RKO (cell line): ENCODE data around the gene CEBPB.

Experiments used
- DNase-seq: peaks from one replicate; pipeline ENCODE4 v3.0.0-alpha.2; 2016; ENCODE audit warnings: low spot score

Gene CEBPB

DNA sequence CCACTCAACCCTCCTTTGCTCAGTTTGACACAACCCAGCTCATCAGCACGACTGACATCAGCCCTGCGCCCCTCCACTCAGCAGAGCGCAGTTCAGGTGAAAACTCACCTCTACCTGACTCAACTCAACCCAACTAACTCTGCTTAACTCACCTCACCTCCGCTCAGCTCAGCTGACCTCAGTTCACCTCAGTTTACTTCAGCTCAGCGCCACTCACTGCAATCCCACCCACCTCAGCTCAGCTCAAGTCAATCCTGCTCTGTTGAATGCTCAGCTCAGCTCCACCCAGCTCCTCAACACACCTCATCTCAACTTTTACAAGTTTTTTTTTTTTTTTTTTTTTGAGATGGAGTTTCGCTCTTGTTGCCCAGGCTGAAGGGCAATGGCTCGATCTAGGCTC, 39.6 kb downstream of the CEBPB start:
- DNase-seq: no peak

GRCh38 chr20:50230871-50231560, 40.4 kb downstream of the CEBPB start:
- DNase-seq: no peak

DNA sequence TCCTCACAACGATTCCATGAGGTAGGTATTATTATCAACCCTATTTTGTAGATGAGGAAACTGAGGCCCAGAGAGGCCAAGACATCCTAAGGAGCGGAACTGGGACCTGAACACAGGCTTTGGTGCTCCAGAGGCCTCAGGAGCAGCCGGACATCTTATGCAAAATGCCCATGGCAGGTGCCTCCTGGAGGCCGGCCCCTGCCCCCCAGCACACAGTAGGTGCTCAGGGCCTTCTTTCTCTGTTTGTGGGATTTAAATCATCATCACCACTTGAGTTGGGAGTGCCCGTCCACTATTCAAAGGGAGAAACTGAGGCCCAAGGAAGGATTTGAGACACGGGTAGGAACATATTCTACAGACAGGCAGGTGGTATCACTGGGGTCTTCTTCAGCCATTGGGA, 41.2 kb downstream of the CEBPB start:
- DNase-seq: no peak

GRCh38 chr20:50232651-50233324, 42.2 kb downstream of the CEBPB start:
- no peak for DNase-seq

GRCh38 chr20:50233325-50234212, 42.9 kb downstream of the CEBPB start:
- no peak for DNase-seq

GRCh38 chr20:50234288-50234687, 43.7 kb downstream of the CEBPB start:
- DNase-seq: no peak

- no peak for DNase-seq
Observed at GRCh38 chr20:50237349-50237748, 46.7 kb downstream of the CEBPB start.

DNA sequence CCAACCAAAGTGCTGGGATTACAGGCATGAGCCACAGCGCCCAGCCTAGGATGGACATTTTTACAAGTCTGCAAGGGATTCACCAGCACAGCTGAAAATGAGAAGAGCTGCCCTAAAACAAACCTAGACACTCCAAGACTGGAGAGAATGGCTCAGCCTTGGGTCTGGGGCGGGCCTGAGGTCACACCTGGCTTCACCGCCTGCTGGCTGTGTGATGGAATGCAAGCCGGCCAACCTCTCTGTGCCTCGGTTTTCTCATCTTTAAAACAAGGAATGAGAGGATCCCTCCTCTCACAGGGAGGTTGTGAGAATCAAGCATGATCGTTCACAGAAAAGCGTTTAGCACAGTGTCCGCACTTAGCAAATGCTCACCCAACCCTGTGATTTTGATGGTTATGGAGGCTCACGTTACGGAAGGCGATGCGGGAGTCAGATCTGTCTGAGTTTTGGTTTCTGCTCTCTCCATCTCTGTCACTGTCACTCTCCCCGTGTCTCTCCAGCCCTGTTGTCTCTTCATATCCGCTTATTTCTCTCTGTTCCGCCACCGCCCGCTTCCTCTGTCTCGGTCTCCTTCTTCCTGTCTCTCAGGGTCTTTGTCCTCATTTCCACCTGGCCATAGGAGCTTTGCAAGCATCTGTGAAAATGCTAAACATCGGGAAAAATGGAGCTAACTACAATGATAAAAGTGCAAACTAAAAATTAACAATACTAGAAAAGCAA, 47.6 kb downstream of the CEBPB start:
- no peak for DNase-seq

GRCh38 chr20:50240092-50240491, 49.5 kb downstream of the CEBPB start:
- no peak for DNase-seq

DNA sequence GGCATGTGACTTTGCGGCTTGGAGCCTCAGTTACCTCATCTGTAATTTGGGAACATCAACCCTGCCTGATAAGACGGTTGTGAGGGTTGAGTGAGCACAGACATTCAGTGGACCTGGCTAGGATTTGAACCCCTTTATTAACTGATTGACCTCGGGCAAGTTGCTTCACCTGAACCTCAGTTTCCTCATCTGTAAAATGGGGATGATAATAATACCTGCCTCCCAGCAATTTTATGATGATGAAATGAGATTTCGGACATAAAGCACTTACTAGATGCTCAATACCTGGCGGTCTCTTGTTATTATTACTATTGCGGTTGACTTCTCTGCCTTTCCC, 51.5 kb downstream of the CEBPB start:
- no peak for DNase-seq
